Choroid plexus epithelial cell (primary cell): ENCODE measurements around the gene CNTD1.
A peak's percentile ranks its signal among the peaks of the same experiment; 100 is the strongest.

Source experiments
- DNase-seq: peaks from one replicate; pipeline ENCODE4 v3.0.0-alpha.2; 2010; ENCODE audit warnings: low read depth
- H3K4me3 ChIP-seq: 2 replicates; pipeline ENCODE4 v1.5.1; 2011; ENCODE audit warnings: low read depth, mild to moderate bottlenecking, control low read depth, low read length, moderate library complexity
- TF ChIP-seq, protein P1 (sequence below): conservative IDR thresholded peaks from 2 replicates; pipeline ENCODE4 v1.5.1; 2011; ENCODE audit warnings: low read depth, mild to moderate bottlenecking, control low read depth, inconsistent platforms, low read length, moderate library complexity

The CNTD1 gene

GRCh38 chr17:42796066-42796758 lies 2.4 kb upstream of the CNTD1 start:
- no peak overlapping the region for H3K4me3 ChIP-seq
- DNase-seq, result no peak
- TF ChIP-seq, protein P1, sequence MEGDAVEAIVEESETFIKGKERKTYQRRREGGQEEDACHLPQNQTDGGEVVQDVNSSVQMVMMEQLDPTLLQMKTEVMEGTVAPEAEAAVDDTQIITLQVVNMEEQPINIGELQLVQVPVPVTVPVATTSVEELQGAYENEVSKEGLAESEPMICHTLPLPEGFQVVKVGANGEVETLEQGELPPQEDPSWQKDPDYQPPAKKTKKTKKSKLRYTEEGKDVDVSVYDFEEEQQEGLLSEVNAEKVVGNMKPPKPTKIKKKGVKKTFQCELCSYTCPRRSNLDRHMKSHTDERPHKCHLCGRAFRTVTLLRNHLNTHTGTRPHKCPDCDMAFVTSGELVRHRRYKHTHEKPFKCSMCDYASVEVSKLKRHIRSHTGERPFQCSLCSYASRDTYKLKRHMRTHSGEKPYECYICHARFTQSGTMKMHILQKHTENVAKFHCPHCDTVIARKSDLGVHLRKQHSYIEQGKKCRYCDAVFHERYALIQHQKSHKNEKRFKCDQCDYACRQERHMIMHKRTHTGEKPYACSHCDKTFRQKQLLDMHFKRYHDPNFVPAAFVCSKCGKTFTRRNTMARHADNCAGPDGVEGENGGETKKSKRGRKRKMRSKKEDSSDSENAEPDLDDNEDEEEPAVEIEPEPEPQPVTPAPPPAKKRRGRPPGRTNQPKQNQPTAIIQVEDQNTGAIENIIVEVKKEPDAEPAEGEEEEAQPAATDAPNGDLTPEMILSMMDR, result no peak

DNA sequence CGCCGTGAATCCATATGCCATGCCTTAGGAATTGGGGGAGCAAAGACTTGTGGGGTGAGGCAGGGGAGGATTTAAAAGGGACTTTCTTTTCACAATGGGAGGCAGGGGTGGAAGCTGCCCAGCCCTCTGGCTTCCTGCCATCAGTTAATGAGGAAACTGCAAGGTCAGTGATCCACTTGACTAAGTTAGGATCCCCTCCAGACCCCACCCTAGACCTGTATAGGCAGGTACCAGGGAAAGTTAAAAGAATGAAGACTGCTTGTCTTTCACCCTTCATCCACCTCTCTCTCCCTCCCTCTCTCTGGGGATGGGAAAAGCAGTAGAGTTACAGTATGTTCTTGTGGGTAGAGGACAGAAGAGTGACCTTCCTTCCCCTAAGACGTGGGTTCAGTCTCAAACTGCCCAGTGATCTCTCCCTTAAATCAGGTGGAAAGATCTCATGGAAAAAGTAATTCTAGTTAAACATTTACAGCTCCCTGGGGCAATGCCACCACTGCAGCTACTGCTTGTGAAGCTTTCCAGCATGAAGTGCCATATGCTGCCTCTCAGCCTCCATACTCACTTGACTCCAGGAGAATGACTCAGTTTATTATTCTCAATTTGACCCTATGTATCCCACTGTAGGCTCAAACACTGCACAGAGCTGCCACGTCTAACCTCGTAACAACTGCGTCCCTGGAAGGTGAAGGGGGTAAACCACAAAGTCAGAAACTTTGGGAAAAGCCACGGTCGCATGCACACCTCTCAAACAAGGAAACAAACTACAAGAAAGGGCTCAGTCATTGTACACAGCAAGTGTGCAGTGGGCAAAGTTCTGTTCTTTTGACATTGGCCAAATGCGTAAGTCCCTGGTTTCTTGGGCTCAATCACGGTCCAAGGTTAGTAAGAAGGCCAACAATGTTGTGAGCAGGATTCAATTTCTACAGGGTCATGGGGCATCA lies 1.3 kb upstream of the CNTD1 start:
- TF ChIP-seq, protein P1, result no peak
- DNase-seq, result no peak
- peak overlapping the region; percentile 98 for H3K4me3 ChIP-seq

- DNase-seq, result no peak
Measured at GRCh38 chr17:42798011-42798382, 664 bp upstream of the CNTD1 start.

DNA sequence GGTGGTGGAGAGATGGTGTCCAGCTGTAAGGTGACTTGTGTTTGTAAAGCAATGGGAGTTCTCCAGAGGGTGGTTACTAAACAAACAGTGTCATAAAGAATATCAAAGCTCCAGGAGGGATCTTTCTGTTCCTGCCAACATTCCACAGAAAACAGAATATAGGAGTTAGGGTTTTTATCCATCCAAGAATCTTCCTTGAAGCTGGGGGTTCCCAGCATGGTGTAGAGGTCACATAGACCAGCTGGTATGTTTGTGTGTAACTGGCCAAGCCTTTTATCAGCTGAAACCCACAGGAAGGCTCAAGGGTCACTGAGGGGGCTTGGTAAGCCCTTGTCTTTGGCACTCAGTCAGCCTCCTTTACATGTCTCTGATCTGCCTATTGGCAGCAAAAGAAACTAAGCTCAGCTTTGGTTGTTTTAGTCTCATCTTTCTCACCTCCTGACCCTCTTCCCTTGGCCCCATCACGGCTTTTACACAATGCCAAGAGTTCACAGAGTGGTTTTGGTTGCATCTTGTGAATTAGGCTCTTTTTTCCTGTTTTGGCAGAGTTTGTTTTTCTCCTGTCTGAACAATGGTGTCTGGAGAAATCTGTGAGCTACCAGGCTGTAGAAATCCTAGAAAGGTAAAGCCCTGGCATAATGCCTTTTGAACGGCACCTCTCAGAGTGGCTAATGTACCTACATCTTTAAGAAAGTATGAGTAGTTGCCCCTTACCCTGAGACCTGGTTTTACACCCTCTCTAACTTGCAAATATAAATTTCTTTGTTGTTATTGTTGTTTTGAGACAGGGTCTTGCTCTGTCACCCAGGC lies 4.6 kb downstream of the CNTD1 start:
- TF ChIP-seq, protein P1, result no peak
- H3K4me3 ChIP-seq, result no peak overlapping the region
- peak; percentile 90 for DNase-seq

More at GRCh38 chr17:42798011-42798382, 664 bp upstream of the CNTD1 start:
- TF ChIP-seq, protein P1, result no peak
- H3K4me3 ChIP-seq, result peak overlapping the region; percentile 98

DNA sequence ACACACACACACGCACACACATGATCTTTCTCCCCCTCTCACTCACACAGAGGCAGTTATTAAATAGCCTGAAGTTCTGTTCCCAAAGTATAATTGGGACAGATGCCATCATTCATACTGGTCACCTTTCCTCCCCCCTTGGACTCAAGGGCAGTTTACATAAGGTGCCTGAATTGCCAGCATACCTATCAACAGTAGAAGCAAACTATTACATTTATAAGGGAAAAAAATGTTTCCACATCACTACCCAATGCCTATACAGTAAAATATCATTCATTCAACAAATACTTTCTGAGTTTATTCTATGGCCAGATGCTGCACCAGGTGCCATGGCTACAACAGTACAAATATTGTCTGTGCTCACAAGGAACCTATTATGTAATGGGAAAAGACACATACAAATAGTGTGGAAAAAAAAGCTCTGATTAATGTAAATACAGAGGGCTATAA lies 6.3 kb downstream of the CNTD1 start:
- DNase-seq, result no peak
- TF ChIP-seq, protein P1, result no peak
- no peak overlapping the region for H3K4me3 ChIP-seq

GRCh38 chr17:42806249-42806648 lies 7.6 kb downstream of the CNTD1 start:
- H3K4me3 ChIP-seq, result no peak overlapping the region
- TF ChIP-seq, protein P1, result no peak
- no peak for DNase-seq
